Effector CD4-positive, alpha-beta T cell (primary cell): ENCODE results near the gene PTPRCAP.

Source experiments
- DNase-seq: peaks from one replicate; pipeline ENCODE4 v3.0.0-alpha.2; 2020

The PTPRCAP gene

GRCh38 chr11:67465189-67465510 lies 27.7 kb upstream of the PTPRCAP start:
- DNase-seq, result no peak

- DNase-seq, result peak; percentile 90
Measured at GRCh38 chr11:67464411-67465188, 27.1 kb upstream of the PTPRCAP start.

- DNase-seq, result no peak
Measured at GRCh38 chr11:67463680-67464410, 26.4 kb upstream of the PTPRCAP start.

- no peak for DNase-seq
Measured at GRCh38 chr11:67463186-67463585, 25.7 kb upstream of the PTPRCAP start.

GRCh38 chr11:67458266-67458665 lies 20.8 kb upstream of the PTPRCAP start:
- no peak for DNase-seq

- no peak for DNase-seq
Measured at GRCh38 chr11:67457453-67457852, 20.0 kb upstream of the PTPRCAP start.

- DNase-seq, result no peak
Measured at GRCh38 chr11:67456068-67456705, 18.7 kb upstream of the PTPRCAP start.

- DNase-seq, result no peak
Measured at GRCh38 chr11:67455054-67455453, 17.6 kb upstream of the PTPRCAP start, which contains the start of gene CABP4. TSS of gene CABP4 (plus strand) at chr11:67455354. CDS start at chr11:67455424, 70 bp downstream.

- no peak for DNase-seq
Measured at GRCh38 chr11:67453816-67454732, 16.6 kb upstream of the PTPRCAP start.

GRCh38 chr11:67452141-67452952 lies 14.9 kb upstream of the PTPRCAP start, which contains the start of gene GPR152:
TSS of gene GPR152 (minus strand) at chr11:67452729. CDS start at chr11:67452724, 5 bp downstream.
- DNase-seq, result no peak

GRCh38 chr11:67451658-67451976 lies 14.1 kb upstream of the PTPRCAP start:
- DNase-seq, result no peak

GRCh38 chr11:67450796-67451657 lies 13.5 kb upstream of the PTPRCAP start:
- no peak for DNase-seq

- DNase-seq, result no peak
Measured at GRCh38 chr11:67449116-67449844, 11.8 kb upstream of the PTPRCAP start.

- no peak for DNase-seq
Measured at GRCh38 chr11:67448220-67448609, 10.7 kb upstream of the PTPRCAP start.

GRCh38 chr11:67445515-67445914 lies 8.0 kb upstream of the PTPRCAP start:
- no peak for DNase-seq

GRCh38 chr11:67442504-67443404 lies 5.3 kb upstream of the PTPRCAP start:
- no peak for DNase-seq

GRCh38 chr11:67441731-67442351 lies 4.4 kb upstream of the PTPRCAP start:
- DNase-seq, result no peak

- no peak for DNase-seq
Measured at GRCh38 chr11:67441098-67441563, 3.6 kb upstream of the PTPRCAP start.
